HG03571 (cell line): ENCODE measurements around the gene APLP2.
"Not testable (repeated sequence)": the region's sequence is repeated elsewhere in the genome, so short reads cannot be mapped to it uniquely, and the experiment has no call there.

Experiments used
- ATAC-seq: cut with Tn5 transposase; IDR thresholded peaks from one replicate; pipeline ENCODE4 v1.9.1; 2021; ENCODE audit not compliant: unreplicated experiment

Gene APLP2

GRCh38 chr11:130088919-130089673 is 19.4 kb downstream of the APLP2 start:
- no peak for ATAC-seq

GRCh38 chr11:130089674-130090073 is 20.0 kb downstream of the APLP2 start:
- no peak for ATAC-seq

- not testable (repeated sequence) for ATAC-seq
Measured at GRCh38 chr11:130090517-130090916, 20.8 kb downstream of the APLP2 start.

GRCh38 chr11:130091169-130091568 is 21.5 kb downstream of the APLP2 start:
- not testable (repeated sequence) for ATAC-seq

- ATAC-seq: no peak
Measured at GRCh38 chr11:130092661-130093060, 23.0 kb downstream of the APLP2 start.

- ATAC-seq: no peak
Measured at GRCh38 chr11:130094614-130095013, 24.9 kb downstream of the APLP2 start.

GRCh38 chr11:130095326-130095725 is 25.6 kb downstream of the APLP2 start:
- ATAC-seq: no peak

GRCh38 chr11:130096042-130096441 is 26.3 kb downstream of the APLP2 start:
- no peak for ATAC-seq

- no peak for ATAC-seq
Measured at GRCh38 chr11:130096823-130097222, 27.1 kb downstream of the APLP2 start.

- no peak for ATAC-seq
Measured at GRCh38 chr11:130097285-130097684, 27.6 kb downstream of the APLP2 start.

GRCh38 chr11:130099356-130099755 is 29.7 kb downstream of the APLP2 start:
- no peak for ATAC-seq

- ATAC-seq: no peak
Measured at GRCh38 chr11:130100381-130101095, 30.8 kb downstream of the APLP2 start.

- no peak for ATAC-seq
Measured at GRCh38 chr11:130101661-130102060, 32.0 kb downstream of the APLP2 start.

GRCh38 chr11:130102301-130103249 is 32.9 kb downstream of the APLP2 start:
- ATAC-seq: no peak

GRCh38 chr11:130103296-130103814 is 33.7 kb downstream of the APLP2 start:
- ATAC-seq: no peak

GRCh38 chr11:130106381-130106780 is 36.7 kb downstream of the APLP2 start:
- ATAC-seq: no peak

- not testable (repeated sequence) for ATAC-seq
Measured at GRCh38 chr11:130108671-130109070, 39.0 kb downstream of the APLP2 start.

- no peak for ATAC-seq
Measured at GRCh38 chr11:130109386-130109785, 39.7 kb downstream of the APLP2 start.

GRCh38 chr11:130110339-130111108 is 40.8 kb downstream of the APLP2 start:
- ATAC-seq: no peak
